ENCODE results near the gene PPP1R10.

DNA sequence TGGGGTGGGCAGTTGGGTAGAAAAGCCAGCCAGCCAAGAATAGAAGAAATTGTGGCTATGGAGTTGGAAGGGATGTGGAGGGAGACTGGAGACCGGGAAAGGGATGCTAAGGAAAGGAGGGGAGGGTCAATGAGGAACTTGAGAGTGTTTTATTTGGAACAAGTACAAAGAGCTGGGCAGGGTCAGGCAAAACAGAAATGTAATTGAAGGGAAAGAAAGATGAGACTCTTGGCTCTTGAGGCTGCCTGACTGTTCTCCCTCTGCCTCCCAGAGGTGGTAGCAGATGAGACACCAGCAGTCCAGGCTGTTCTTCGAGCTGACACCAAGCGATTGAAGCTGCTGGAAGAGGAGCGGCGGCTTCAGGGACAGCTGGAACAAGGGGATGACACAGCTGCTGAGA lies 33.1 kb downstream of the PPP1R10 start:
- TF ChIP-seq NFIC (IDR thresholded peaks at IDR 0.05) = no peak
- no peak for TF ChIP-seq EP300 (IDR thresholded peaks at IDR 0.05; ENCODE audit: borderline replicate concordance)
- TF ChIP-seq RAD21 (IDR thresholded peaks at IDR 0.05; ENCODE audit: low read depth) = no peak
